CD1c-positive myeloid dendritic cell (primary cell): ENCODE results near the gene CNTNAP2.

ENCODE experiments used
- DNase-seq: peaks from one replicate; pipeline ENCODE4 v3.0.0-alpha.2; 2016; ENCODE audit errors: extremely low spot score

The CNTNAP2 gene

GRCh38 chr7:148148456-148148855 lies 2031.9 kb downstream of the CNTNAP2 start:
- no peak for DNase-seq

- DNase-seq: no peak
These were observed 2033.1 kb downstream of the CNTNAP2 start for GRCh38 chr7:148149730-148150129.

- DNase-seq: no peak
These were observed 2035.2 kb downstream of the CNTNAP2 start for GRCh38 chr7:148151778-148152177.

GRCh38 chr7:148153616-148154284 lies 2037.1 kb downstream of the CNTNAP2 start:
- DNase-seq: no peak

GRCh38 chr7:148155000-148155399 lies 2038.4 kb downstream of the CNTNAP2 start:
- DNase-seq: no peak

GRCh38 chr7:148155826-148156225 lies 2039.2 kb downstream of the CNTNAP2 start:
- DNase-seq: no peak

GRCh38 chr7:148156233-148156632 lies 2039.6 kb downstream of the CNTNAP2 start:
- no peak for DNase-seq

GRCh38 chr7:148159331-148159730 lies 2042.7 kb downstream of the CNTNAP2 start:
- no peak for DNase-seq

- no peak for DNase-seq
These were observed 2045.2 kb downstream of the CNTNAP2 start for GRCh38 chr7:148161776-148162175.

GRCh38 chr7:148162808-148163207 lies 2046.2 kb downstream of the CNTNAP2 start:
- DNase-seq: no peak

- no peak for DNase-seq
These were observed 2046.6 kb downstream of the CNTNAP2 start for GRCh38 chr7:148163246-148163645.

GRCh38 chr7:148172920-148173319 lies 2056.3 kb downstream of the CNTNAP2 start:
- no peak for DNase-seq

- no peak for DNase-seq
These were observed 2056.8 kb downstream of the CNTNAP2 start for GRCh38 chr7:148173369-148173768.

- DNase-seq: no peak
These were observed 2057.8 kb downstream of the CNTNAP2 start for GRCh38 chr7:148174376-148174775.

- no peak for DNase-seq
These were observed 2058.9 kb downstream of the CNTNAP2 start for GRCh38 chr7:148175512-148175911.

- DNase-seq: no peak
These were observed 2061.4 kb downstream of the CNTNAP2 start for GRCh38 chr7:148177972-148178371.

GRCh38 chr7:148180075-148180474 lies 2063.5 kb downstream of the CNTNAP2 start:
- no peak for DNase-seq

- no peak for DNase-seq
These were observed 2065.7 kb downstream of the CNTNAP2 start for GRCh38 chr7:148182264-148182663.

- DNase-seq: no peak
These were observed 2068.4 kb downstream of the CNTNAP2 start for GRCh38 chr7:148185041-148185440.

- no peak for DNase-seq
These were observed 2070.9 kb downstream of the CNTNAP2 start for GRCh38 chr7:148187471-148187870.

GRCh38 chr7:148191391-148192065 lies 2074.9 kb downstream of the CNTNAP2 start:
- DNase-seq: no peak

GRCh38 chr7:148192491-148192890 lies 2075.9 kb downstream of the CNTNAP2 start:
- no peak for DNase-seq

GRCh38 chr7:148201992-148202391 lies 2085.4 kb downstream of the CNTNAP2 start:
- no peak for DNase-seq
